ENCODE measurements around the gene ZNF480.
A peak's percentile ranks its signal among the peaks of the same experiment; 100 is the strongest.

ZNF480 gene

DNA sequence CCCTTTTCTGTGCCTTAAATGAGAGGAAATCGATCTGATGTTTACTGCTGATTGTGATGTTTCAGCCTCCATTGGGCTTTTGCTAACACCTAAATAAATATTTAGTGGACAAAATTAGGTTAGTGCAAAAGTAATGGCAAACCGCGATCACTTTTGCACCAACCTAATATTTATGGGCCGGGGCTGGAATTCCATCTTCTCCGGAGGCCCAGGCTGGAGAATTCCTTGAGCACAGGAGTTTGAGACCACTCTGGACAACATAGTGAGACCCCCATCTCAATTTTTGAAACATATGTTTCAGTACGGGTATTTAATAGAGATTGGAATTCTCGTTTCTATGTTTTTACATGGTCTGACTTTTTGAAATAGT is 73.4 kb downstream of the ZNF480 start:
- H3K4me3 ChIP-seq (ENCODE audit: low read depth, low read length): peak overlapping the region; percentile 87
- no peak for DNase-seq (ENCODE audit: low read depth)
- TF ChIP-seq, protein P1, sequence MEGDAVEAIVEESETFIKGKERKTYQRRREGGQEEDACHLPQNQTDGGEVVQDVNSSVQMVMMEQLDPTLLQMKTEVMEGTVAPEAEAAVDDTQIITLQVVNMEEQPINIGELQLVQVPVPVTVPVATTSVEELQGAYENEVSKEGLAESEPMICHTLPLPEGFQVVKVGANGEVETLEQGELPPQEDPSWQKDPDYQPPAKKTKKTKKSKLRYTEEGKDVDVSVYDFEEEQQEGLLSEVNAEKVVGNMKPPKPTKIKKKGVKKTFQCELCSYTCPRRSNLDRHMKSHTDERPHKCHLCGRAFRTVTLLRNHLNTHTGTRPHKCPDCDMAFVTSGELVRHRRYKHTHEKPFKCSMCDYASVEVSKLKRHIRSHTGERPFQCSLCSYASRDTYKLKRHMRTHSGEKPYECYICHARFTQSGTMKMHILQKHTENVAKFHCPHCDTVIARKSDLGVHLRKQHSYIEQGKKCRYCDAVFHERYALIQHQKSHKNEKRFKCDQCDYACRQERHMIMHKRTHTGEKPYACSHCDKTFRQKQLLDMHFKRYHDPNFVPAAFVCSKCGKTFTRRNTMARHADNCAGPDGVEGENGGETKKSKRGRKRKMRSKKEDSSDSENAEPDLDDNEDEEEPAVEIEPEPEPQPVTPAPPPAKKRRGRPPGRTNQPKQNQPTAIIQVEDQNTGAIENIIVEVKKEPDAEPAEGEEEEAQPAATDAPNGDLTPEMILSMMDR (conservative IDR thresholded peaks at IDR 0.05; ENCODE audit: low read depth, low read length): no peak

Data from choroid plexus epithelial cell (primary cell).